ENCODE results near the gene HNF1A. TPM values are rescaled to one million over a fixed set of nuclear protein-coding genes. Genes with fewer than 3 reads are reported as not detected.
"Not testable (repeated sequence)": the region's sequence is repeated elsewhere in the genome, so short reads cannot be mapped to it uniquely, and the experiment has no call there.

Gene HNF1A
- polyA plus RNA-seq, 3 donors: 0.03 TPM; not detected in 2

- Mint-ChIP-seq H3K4me3 (peak overlapping the region in 1 of 2 donors; percentile 14), H3K27me3 (ENCODE audit: low read depth in 3 of 3) (peaks cover 4 to 16% (median 14%) of the 10 kb centered on the region in 3 donors), H3K36me3 (no peaks in the 10 kb centered on the region), H3K4me1 (peaks cover 26% of the 10 kb centered on the region), H3K9me3 (peaks cover 0 to 6% (median 0%) of the 10 kb centered on the region in 7 donors), H3K27ac (peak overlapping the region in 1 of 7 donors; percentile 32)
- 88% methylated on average over 4 of the region's 4 CpGs for WGBS (ENCODE audit: insufficient coverage)
- H3K27ac ChIP-seq (ENCODE audit: low read depth in 1 of 2, low read length in 2 of 2): no peak overlapping the region
- no peak overlapping the region for H3K9ac ChIP-seq (ENCODE audit: insufficient read depth, low read length, poor library complexity, severe bottlenecking)
- H3K27me3 ChIP-seq (ENCODE audit: control insufficient read depth in 2 of 2, insufficient read depth in 2 of 2, low read length in 2 of 2): no peaks in the 10 kb centered on the region
- H3K4me2 ChIP-seq (replicated peaks; ENCODE audit: extremely low read depth, low read length, poor library complexity, severe bottlenecking): no peak overlapping the region
- H3K4me1 ChIP-seq (ENCODE audit: control insufficient read depth in 1 of 2, insufficient read depth in 2 of 2, low read length in 2 of 2): peaks cover 14 to 24% of the 10 kb centered on the region in 2 donors
- no peak for TF ChIP-seq CTCF (IDR thresholded peaks at IDR 0.05)
- intact Hi-C loops (cut with micrococcal nuclease): no loop called here
- DNase-seq: no peak
- no peaks in the 10 kb centered on the region for H3K36me3 ChIP-seq (replicated peaks in 1 of 2; ENCODE audit: control insufficient read depth in 1 of 2, insufficient read depth in 2 of 2, low read length in 2 of 2)
- no peaks in the 10 kb centered on the region for H3K9me3 ChIP-seq (replicated peaks in 1 of 2; ENCODE audit: control insufficient read depth in 1 of 2, insufficient read depth in 1 of 2, low read length in 2 of 2)
- H3K4me3 ChIP-seq (replicated peaks in 1 of 3; ENCODE audit: low read depth in 2 of 3, low read length in 3 of 3): no peak overlapping the region
- H3K79me2 ChIP-seq (ENCODE audit: insufficient read depth, low read length): no peaks in the 10 kb centered on the region
- H2AFZ ChIP-seq (ENCODE audit: insufficient read depth, low read depth, low read length, poor library complexity, severe bottlenecking): no peak overlapping the region
- no peaks in the 10 kb centered on the region for H4K20me1 ChIP-seq (ENCODE audit: insufficient read depth, low read length)
Measured at GRCh38 chr12:121043067-121043466, 64.7 kb downstream of the HNF1A start.

GRCh38 chr12:121047400-121047799 is 69.1 kb downstream of the HNF1A start:
- H3K4me3 ChIP-seq (replicated peaks in 1 of 3; ENCODE audit: low read depth in 2 of 3, low read length in 3 of 3); H3K4me3 Mint-ChIP-seq: not testable (repeated sequence)
- intact Hi-C loops (cut with micrococcal nuclease): loop anchor here in 1 of 2 donors (5.0 kb wide), 1 partner anchor 35 kb away; no protein-coding TSS in a partner anchor

More at GRCh38 chr12:121047400-121047799, 69.1 kb downstream of the HNF1A start:
- not testable (repeated sequence) for H2AFZ ChIP-seq (ENCODE audit: insufficient read depth, low read depth, low read length, poor library complexity, severe bottlenecking); H3K9ac ChIP-seq (ENCODE audit: insufficient read depth, low read length, poor library complexity, severe bottlenecking); H4K20me1 ChIP-seq (ENCODE audit: insufficient read depth, low read length); H3K27ac ChIP-seq (ENCODE audit: low read depth in 1 of 2, low read length in 2 of 2); H3K27me3 ChIP-seq (ENCODE audit: control insufficient read depth in 2 of 2, insufficient read depth in 2 of 2, low read length in 2 of 2); H3K4me2 ChIP-seq (replicated peaks; ENCODE audit: extremely low read depth, low read length, poor library complexity, severe bottlenecking); H3K36me3 Mint-ChIP-seq; H3K4me1 Mint-ChIP-seq; H3K9me3 ChIP-seq (replicated peaks in 1 of 2; ENCODE audit: control insufficient read depth in 1 of 2, insufficient read depth in 1 of 2, low read length in 2 of 2); H3K27ac Mint-ChIP-seq; H3K79me2 ChIP-seq (ENCODE audit: insufficient read depth, low read length); H3K4me1 ChIP-seq (ENCODE audit: control insufficient read depth in 1 of 2, insufficient read depth in 2 of 2, low read length in 2 of 2); DNase-seq; H3K36me3 ChIP-seq (replicated peaks in 1 of 2; ENCODE audit: control insufficient read depth in 1 of 2, insufficient read depth in 2 of 2, low read length in 2 of 2)
- H3K27me3 Mint-ChIP-seq (ENCODE audit: low read depth in 3 of 3): peaks cover 6 to 17% (median 16%) of the 10 kb centered on the region in 3 donors
- H3K9me3 Mint-ChIP-seq: peaks cover 8 to 20% (median 12%) of the 10 kb centered on the region in 7 donors
- WGBS (ENCODE audit: insufficient coverage): 96% methylated on average over 4 of the region's 12 CpGs

Measured in CD14-positive monocyte (primary cell).